Subcutaneous adipose tissue (tissue), 4 donors: Measurements from ENCODE around the gene PLA2G2C. TPM values are rescaled to one million over a fixed set of nuclear protein-coding genes. Genes with fewer than 3 reads are reported as not detected.

Source experiments
- CTCF ChIP-seq: fragments of 450-650 bp; IDR thresholded peaks from one replicate; pipeline ENCODE4 v1.5.1; 2016; ENCODE audit warnings: low read depth, mild to moderate bottlenecking, control low read depth, antibody characterized with exemption, moderate library complexity
- total RNA-seq, 4 donors: library from RNA; depleted of rRNA; stranded (reverse); fragments of >200 nt; gene quantifications; one replicate each; pipeline ENCODE4 v1.1.0, GENCODE V29; 2016

The PLA2G2C gene
- total RNA-seq, 4 donors from 2014 or later = not detected

- no peak for TF ChIP-seq CTCF
Observed at GRCh38 chr1:20187813-20188454, 1.6 kb upstream of the PLA2G2C start.

- no peak for TF ChIP-seq CTCF
Observed at GRCh38 chr1:20187103-20187812, 940 bp upstream of the PLA2G2C start.

GRCh38 chr1:20184997-20185833 lies 1.1 kb downstream of the PLA2G2C start:
- no peak for TF ChIP-seq CTCF

- TF ChIP-seq CTCF = no peak
Observed at GRCh38 chr1:20184481-20184900, 1.8 kb downstream of the PLA2G2C start.

GRCh38 chr1:20183616-20184271 lies 2.6 kb downstream of the PLA2G2C start:
- no peak for TF ChIP-seq CTCF

- no peak for TF ChIP-seq CTCF
Observed at GRCh38 chr1:20183035-20183434, 3.3 kb downstream of the PLA2G2C start.
